Naive thymus-derived CD8-positive, alpha-beta T cell (primary cell): ENCODE measurements around the gene NEDD4L. TPM values are rescaled to one million over a fixed set of nuclear protein-coding genes. Genes with fewer than 3 reads are reported as not detected.

ENCODE experiments used
- ATAC-seq, 2 donors: fragments of 150-1000 bp; cut with Tn5 transposase in 1 of 2; sonication (Bioruptor Pico), chemical (Tn5 transposase) in 1 of 2; 1 replicate in 1 of 2; 2 replicates in 1 of 2; pipeline ENCODE4 v1.10.0; 2021; ENCODE audit warnings: mild to moderate bottlenecking in 2 of 2, moderate library complexity in 2 of 2
- POLR2A ChIA-PET: fragments of 350-600 bp; sonication (Branson Sonifier 250); formaldehyde crosslinking; loops from one replicate; lab custom pipeline; 2021; ENCODE audit warnings: antibody characterized with exemption; lab: Charles Lee
- DNase-seq, 10 donors: peaks; one replicate each; pipeline versions ENCODE4 v3.0.0 to v3.0.0-alpha.2; 2020 to 2022
- H3K27ac Mint-ChIP-seq, 10 donors: one replicate each; pipeline ENCODE4 v1.8.0; 2020 to 2022; ENCODE audit warnings: mild to moderate bottlenecking in 10 of 10, mixed read lengths in 10 of 10, moderate library complexity in 4 of 10, inconsistent platforms in 1 of 10
- H3K27me3 Mint-ChIP-seq, 5 donors: one replicate each; pipeline ENCODE4 v1.8.0; 2021 to 2022; ENCODE audit warnings: mixed read lengths in 5 of 5
- H3K36me3 Mint-ChIP-seq, 3 donors: one replicate each; pipeline ENCODE4 v1.8.0; 2020 to 2022; ENCODE audit warnings: mixed read lengths in 3 of 3, mild to moderate bottlenecking in 2 of 3, inconsistent platforms in 1 of 3
- H3K4me1 Mint-ChIP-seq, 4 donors: one replicate each; pipeline ENCODE4 v1.8.0; 2021 to 2022; ENCODE audit warnings: mixed read lengths in 4 of 4
- H3K4me3 Mint-ChIP-seq, 10 donors: one replicate each; pipeline ENCODE4 v1.8.0; 2020 to 2022; ENCODE audit warnings: mild to moderate bottlenecking in 10 of 10, mixed read lengths in 10 of 10, moderate library complexity in 6 of 10, inconsistent platforms in 1 of 10
- H3K9me3 Mint-ChIP-seq, 9 donors: one replicate each; pipeline ENCODE4 v1.8.0; 2020 to 2022; ENCODE audit warnings: mixed read lengths in 9 of 9, mild to moderate bottlenecking in 3 of 9, inconsistent platforms in 1 of 9, moderate library complexity in 1 of 9
- polyA plus RNA-seq, 3 donors: library from polyadenylated mRNA; unstranded; fragments of 300-500 nt; fragmentation: Illumina TruSeq; gene quantifications; one replicate each; pipeline ENCODE4 v1.2.3, GENCODE V29; 2021
- total RNA-seq, 8 experiments: library from RNA in 2 of 8; stranded (reverse) in 2 of 8; gene quantifications; one replicate each; pipeline ENCODE4 v1.2.3 and lab custom pipeline; 2021 to 2026

Gene NEDD4L
- total and polyA plus RNA-seq, 5 experiments from 2014 or later, result 1.5 to 6.5 (median 3.5) TPM

- peak in 2 of 10 donors; percentile 11 to 22 for DNase-seq
- POLR2A ChIA-PET, result no interaction called here
- Mint-ChIP-seq H3K27ac (peak overlapping the region in 8 of 10 donors; percentile 2 to 68 (median 36)), H3K4me1 (peaks cover 21 to 59% (median 42%) of the 10 kb centered on the region in 4 donors), H3K27me3 (peaks cover 0 to 2% (median 0%) of the 10 kb centered on the region in 5 donors), H3K36me3 (no peaks in the 10 kb centered on the region), H3K4me3 (peak overlapping the region in 1 of 10 donors; percentile 19), H3K9me3 (no peaks in the 10 kb centered on the region)
- peak; percentile 17 to 69 for ATAC-seq
These were observed 272.6 kb downstream of the NEDD4L start for GRCh38 chr18:58316396-58317342.

DNA sequence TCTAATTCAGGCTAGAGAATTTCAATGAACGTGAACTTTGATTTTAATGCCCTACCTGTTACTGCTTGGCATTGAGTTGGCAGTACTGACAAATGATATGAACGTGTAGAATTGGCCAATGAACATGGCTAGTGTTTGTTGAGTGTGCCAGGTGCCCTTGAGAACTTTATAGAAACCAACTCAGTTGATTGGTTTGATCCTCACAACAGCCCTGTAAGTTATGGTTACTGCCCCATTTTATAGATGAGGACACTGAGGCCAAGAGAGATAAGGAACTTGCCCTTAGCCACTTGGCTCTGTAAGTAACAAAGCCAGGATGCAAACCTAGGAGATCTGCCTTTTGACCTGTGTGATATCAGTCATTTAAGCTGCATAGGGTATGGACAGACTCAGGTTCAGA is 275.7 kb downstream of the NEDD4L start:
- Mint-ChIP-seq H3K4me1 (peaks cover 20 to 47% (median 30%) of the 10 kb centered on the region in 4 donors), H3K36me3 (no peaks in the 10 kb centered on the region), H3K27me3 (peaks cover 0 to 2% (median 0%) of the 10 kb centered on the region in 5 donors), H3K27ac (no peak overlapping the region), H3K9me3 (no peaks in the 10 kb centered on the region), H3K4me3 (no peak overlapping the region)
- DNase-seq (no peak), ATAC-seq (no peak)
- POLR2A ChIA-PET, result no interaction called here

DNA sequence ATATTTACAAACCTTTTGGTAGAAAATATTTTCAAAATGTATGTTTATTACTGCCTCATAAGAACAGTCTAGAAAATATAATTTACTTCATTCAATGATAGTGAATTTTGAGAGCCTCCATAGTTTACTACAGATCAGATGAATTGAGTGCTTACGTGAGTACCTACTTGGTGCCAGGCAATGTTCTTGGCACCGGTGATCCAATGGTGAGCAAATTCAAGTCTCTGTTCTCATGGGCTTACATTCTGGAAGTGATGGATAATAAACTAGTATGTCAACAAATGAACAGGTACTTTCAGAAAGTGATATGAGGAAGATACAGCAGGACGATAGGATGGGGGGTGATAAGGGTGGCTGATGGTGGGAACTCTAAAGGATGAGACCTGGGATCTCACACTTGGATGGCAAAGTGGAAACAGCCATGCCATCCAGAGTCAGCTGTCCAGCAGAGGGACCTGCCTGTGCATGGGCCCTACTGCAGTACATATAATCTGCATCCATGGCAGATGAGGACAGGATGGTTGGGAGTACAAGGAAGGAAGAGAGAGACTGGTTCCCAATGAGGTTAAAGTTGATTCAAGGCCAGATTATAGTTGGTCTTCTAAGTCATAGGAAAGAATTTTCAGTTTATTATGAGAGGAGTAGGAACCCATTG is 277.0 kb downstream of the NEDD4L start:
- POLR2A ChIA-PET, result interaction anchor here (1.1 kb wide), 1 partner anchor 20 kb away, joined by 3 read pairs; no protein-coding TSS in a partner anchor
- peaks cover 0 to 2% (median 0%) of the 10 kb centered on the region in 3 donors for H3K36me3 Mint-ChIP-seq
- ATAC-seq (no peak), DNase-seq (no peak)
- peaks cover 19 to 35% (median 27%) of the 10 kb centered on the region in 4 donors for H3K4me1 Mint-ChIP-seq
- peaks cover 0 to 2% (median 0%) of the 10 kb centered on the region in 5 donors for H3K27me3 Mint-ChIP-seq
- no peak overlapping the region for H3K4me3 Mint-ChIP-seq
- peak overlapping the region in 1 of 10 donors; percentile 20 for H3K27ac Mint-ChIP-seq
- H3K9me3 Mint-ChIP-seq, result no peaks in the 10 kb centered on the region

DNA sequence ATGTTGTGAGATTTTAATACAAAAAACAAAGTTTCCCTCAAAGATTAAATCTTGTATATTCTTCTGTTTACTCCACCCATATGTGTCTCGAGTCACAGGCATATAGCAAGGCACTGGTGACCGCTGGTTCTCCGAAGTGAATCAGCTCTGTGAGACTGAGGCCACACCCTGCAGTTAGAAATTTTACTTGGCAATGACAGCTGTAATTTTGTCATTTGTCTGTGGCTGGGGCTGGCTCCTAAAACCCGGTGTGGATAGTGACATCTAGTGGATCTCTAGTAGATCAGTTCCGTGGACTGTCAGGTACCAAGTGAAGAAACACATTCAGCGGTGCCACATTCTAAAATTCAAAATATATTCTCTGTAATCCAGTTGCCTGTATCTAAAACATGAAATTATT is 278.0 kb downstream of the NEDD4L start:
- Mint-ChIP-seq H3K27me3 (peaks cover 0 to 2% (median 0%) of the 10 kb centered on the region in 5 donors), H3K4me3 (peak overlapping the region in 9 of 10 donors; percentile 21 to 80 (median 51)), H3K4me1 (peaks cover 17 to 26% (median 19%) of the 10 kb centered on the region in 4 donors), H3K36me3 (peaks cover 0 to 2% (median 0%) of the 10 kb centered on the region in 3 donors), H3K27ac (peak overlapping the region in 6 of 10 donors; percentile 8 to 88 (median 22)), H3K9me3 (no peaks in the 10 kb centered on the region)
- ATAC-seq (peak; percentile 94 to 98), DNase-seq (peak; percentile 13 to 78 (median 38))
- POLR2A ChIA-PET, result interaction anchor here (0.5 kb wide), 1 partner anchor 50 kb away, joined by 4 read pairs; no protein-coding TSS in a partner anchor

DNA sequence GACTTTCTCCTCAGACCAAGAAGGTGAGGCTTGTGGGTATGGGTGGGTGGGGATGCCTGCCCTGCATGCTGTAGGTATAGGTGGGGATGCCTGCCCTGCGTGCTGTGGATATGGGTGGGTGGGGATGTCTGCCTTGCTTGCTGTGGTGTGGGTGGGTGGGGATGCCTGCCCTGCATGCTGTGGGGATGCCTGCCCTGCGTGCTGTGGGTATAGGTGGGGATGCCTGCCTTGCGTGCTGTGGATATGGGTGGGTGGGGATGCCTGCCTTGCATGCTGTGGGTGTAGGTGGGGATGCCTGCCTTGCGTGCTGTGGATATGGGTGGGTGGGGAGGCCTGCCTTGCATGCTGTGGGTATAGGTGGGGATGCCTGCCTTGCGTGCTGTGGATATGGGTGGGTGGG is 278.4 kb downstream of the NEDD4L start:
- no peak overlapping the region for H3K27ac Mint-ChIP-seq
- no peaks in the 10 kb centered on the region for H3K9me3 Mint-ChIP-seq
- H3K27me3 Mint-ChIP-seq, result peaks cover 0 to 2% (median 0%) of the 10 kb centered on the region in 5 donors
- POLR2A ChIA-PET, result interaction anchor here (0.5 kb wide), 1 partner anchor 50 kb away, joined by 4 read pairs; no protein-coding TSS in a partner anchor
- DNase-seq, result no peak
- H3K36me3 Mint-ChIP-seq, result peaks cover 0 to 2% (median 0%) of the 10 kb centered on the region in 3 donors
- ATAC-seq, result no peak
- no peak overlapping the region for H3K4me3 Mint-ChIP-seq
- H3K4me1 Mint-ChIP-seq, result peaks cover 13 to 21% (median 14%) of the 10 kb centered on the region in 4 donors

DNA sequence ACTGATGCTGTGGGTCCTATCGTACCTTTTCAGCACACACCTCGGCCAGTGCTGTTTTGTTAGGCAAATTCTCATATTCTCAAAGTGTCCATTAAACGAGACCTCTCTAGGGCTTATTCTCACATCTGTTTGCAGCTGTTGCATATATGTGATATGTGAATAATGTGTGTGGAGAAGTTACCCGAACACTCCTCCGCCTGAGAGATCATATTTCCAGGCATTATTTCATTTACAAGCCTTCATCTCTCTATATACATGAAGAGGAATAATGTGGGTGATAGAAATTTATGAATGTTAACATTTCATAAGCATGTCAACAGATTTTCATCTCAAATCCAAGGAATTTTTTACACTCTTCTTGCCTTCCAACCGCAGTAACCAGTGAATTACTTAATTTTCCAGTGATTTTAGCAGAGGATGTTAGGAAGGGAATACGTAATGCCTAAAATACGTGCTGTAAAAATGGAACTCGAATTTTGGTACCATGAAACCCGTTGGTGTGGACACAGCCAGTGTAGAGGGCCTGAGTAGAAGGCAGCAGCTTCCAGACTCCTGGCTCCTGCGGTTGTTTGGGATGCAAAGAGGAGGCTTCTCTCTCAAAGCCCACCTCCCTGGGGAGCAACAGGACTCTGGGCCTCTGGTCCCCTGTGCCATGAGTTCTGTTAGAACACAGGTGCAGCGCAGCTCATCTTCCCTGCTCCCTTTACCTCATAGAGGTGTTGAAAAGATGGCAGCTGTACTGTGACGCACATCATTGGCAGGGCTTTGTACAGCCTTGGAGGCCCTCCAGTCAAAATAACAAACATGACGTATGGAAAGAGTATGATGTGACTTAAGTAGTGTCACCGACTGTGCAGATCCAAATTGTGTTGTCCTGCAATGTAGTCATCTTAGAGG is 280.1 kb downstream of the NEDD4L start:
- POLR2A ChIA-PET, result interaction anchor here (0.6 kb wide), 1 partner anchor 142 kb away, joined by 6 read pairs; no protein-coding TSS in a partner anchor
- Mint-ChIP-seq H3K9me3 (no peaks in the 10 kb centered on the region), H3K27ac (peak overlapping the region in 1 of 10 donors; percentile 20), H3K4me1 (peaks cover 8 to 15% (median 10%) of the 10 kb centered on the region in 4 donors), H3K36me3 (peaks cover 2 to 4% (median 3%) of the 10 kb centered on the region in 3 donors), H3K4me3 (no peak overlapping the region), H3K27me3 (peaks cover 0 to 2% (median 0%) of the 10 kb centered on the region in 5 donors)
- ATAC-seq (no peak), DNase-seq (no peak)

DNA sequence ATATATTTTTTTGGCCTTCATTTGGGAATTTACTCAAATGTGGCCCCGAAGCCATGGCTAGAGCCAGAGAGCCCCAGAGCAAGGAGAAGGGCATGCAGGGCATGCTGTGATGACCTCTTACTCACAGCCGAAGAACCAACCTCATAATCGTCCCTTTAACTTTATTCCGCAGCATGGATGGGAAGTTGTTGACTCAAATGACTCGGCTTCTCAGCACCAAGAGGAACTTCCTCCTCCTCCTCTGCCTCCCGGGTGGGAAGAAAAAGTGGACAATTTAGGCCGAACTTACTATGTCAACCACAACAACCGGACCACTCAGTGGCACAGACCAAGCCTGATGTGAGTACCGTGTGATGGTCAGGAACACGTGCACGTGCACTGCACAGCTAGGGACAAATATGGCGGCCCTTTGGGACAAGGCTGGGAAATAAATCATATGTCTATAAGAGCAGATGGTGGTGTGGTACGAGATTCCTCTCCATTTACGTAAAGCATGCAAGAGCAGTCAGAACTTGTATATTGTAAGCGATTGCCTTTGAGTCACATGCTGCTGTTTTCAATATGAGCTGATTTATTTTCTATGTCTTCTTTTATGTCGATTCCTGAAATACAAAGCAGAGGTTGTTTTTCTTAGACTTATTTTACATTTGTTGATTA is 280.9 kb downstream of the NEDD4L start:
- Mint-ChIP-seq H3K9me3 (no peaks in the 10 kb centered on the region), H3K4me1 (peaks cover 8 to 15% (median 10%) of the 10 kb centered on the region in 4 donors), H3K36me3 (peaks cover 2 to 6% (median 4%) of the 10 kb centered on the region in 3 donors), H3K27ac (no peak overlapping the region), H3K27me3 (peaks cover 0 to 2% (median 0%) of the 10 kb centered on the region in 5 donors), H3K4me3 (no peak overlapping the region)
- POLR2A ChIA-PET, result interaction anchor here (0.6 kb wide), 1 partner anchor 142 kb away, joined by 6 read pairs; no protein-coding TSS in a partner anchor
- no peak for DNase-seq
- ATAC-seq, result no peak

- DNase-seq, result no peak
These were observed 281.5 kb downstream of the NEDD4L start for GRCh38 chr18:58325494-58325893.

DNA sequence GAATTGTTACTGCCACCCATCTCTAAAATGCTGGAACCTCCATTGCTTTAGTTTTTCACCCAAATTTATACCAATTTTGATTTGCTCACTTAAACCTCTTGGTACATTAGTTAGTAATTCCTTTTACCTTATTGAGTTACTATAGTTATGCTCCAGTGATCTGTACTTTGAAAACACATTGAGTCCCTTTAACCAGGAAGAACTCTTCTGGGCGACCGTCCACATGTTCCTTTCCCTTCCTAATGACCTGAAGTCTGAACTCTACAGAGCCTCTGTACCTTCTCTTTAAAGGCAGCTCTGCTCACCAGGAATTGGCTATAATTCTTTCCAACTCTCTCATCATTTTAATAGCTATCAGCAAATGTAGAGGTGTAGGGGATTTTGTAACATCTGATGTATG is 290.0 kb downstream of the NEDD4L start:
- no peak for ATAC-seq
- POLR2A ChIA-PET, result no interaction called here
- Mint-ChIP-seq H3K27ac (no peak overlapping the region), H3K4me3 (no peak overlapping the region), H3K27me3 (no peaks in the 10 kb centered on the region), H3K36me3 (peaks cover 0 to 17% (median 3%) of the 10 kb centered on the region in 3 donors), H3K4me1 (no peaks in the 10 kb centered on the region), H3K9me3 (no peaks in the 10 kb centered on the region)
- no peak for DNase-seq

More at GRCh38 chr18:58325494-58325893, 281.5 kb downstream of the NEDD4L start:
- no peak for ATAC-seq
- peaks cover 8 to 15% (median 10%) of the 10 kb centered on the region in 4 donors for H3K4me1 Mint-ChIP-seq
- H3K27me3 Mint-ChIP-seq, result no peaks in the 10 kb centered on the region
- H3K27ac Mint-ChIP-seq, result no peak overlapping the region
- peaks cover 2 to 10% (median 4%) of the 10 kb centered on the region in 3 donors for H3K36me3 Mint-ChIP-seq
- POLR2A ChIA-PET, result no interaction called here
- H3K4me3 Mint-ChIP-seq, result no peak overlapping the region
- no peaks in the 10 kb centered on the region for H3K9me3 Mint-ChIP-seq

DNA sequence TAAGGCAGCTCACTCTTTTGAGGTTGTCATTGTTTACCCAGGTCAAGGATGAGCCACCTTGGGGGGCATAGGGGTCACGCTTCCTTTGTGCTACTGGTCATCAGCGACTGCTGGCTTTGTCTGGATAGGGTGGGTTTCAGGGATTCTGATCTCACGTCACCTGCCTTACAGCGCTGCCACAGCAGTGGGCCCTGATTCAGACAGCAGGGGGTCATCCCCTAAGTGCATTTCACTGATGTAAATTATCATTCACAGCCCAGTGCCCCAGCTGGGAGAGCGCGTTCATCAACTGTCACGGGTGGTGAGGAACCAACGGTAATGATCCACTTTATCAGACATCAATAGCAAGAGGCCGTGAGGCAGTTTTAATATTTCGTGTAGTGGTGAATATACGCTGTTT is 291.2 kb downstream of the NEDD4L start:
- Mint-ChIP-seq H3K9me3 (no peaks in the 10 kb centered on the region), H3K27ac (no peak overlapping the region), H3K4me1 (no peaks in the 10 kb centered on the region), H3K36me3 (peaks cover 0 to 11% (median 3%) of the 10 kb centered on the region in 3 donors), H3K4me3 (no peak overlapping the region), H3K27me3 (no peaks in the 10 kb centered on the region)
- DNase-seq, result no peak
- POLR2A ChIA-PET, result no interaction called here
- ATAC-seq, result no peak

GRCh38 chr18:58335821-58336220 is 291.8 kb downstream of the NEDD4L start:
- Mint-ChIP-seq H3K4me3 (no peak overlapping the region), H3K36me3 (peaks cover 0 to 7% (median 3%) of the 10 kb centered on the region in 3 donors), H3K9me3 (no peaks in the 10 kb centered on the region), H3K4me1 (no peaks in the 10 kb centered on the region), H3K27ac (peak overlapping the region in 1 of 10 donors; percentile 11), H3K27me3 (no peaks in the 10 kb centered on the region)
- DNase-seq (no peak), ATAC-seq (no peak)
- POLR2A ChIA-PET, result no interaction called here
